Gastroesophageal sphincter (tissue), 4 donors: ENCODE data around the gene KCNJ9. TPM values are rescaled to one million over a fixed set of nuclear protein-coding genes. Genes with fewer than 3 reads are reported as not detected.

Source experiments
- ATAC-seq: fragments of 150-250 bp; one replicate; pipeline ENCODE4 v1.9.1; 2016; ENCODE audit warnings: mild to moderate bottlenecking, moderate library complexity
- H3K27ac ChIP-seq, 4 donors: fragments of 200-600 bp; sonication (generic) in 3 of 4; 1 replicate in 3 of 4; 2 replicates in 1 of 4; pipeline ENCODE4 v1.5.1; 2016 to 2019
- H3K27me3 ChIP-seq: fragments of 200-600 bp; sonication (generic); one replicate; pipeline ENCODE4 v1.5.1; 2019
- H3K36me3 ChIP-seq, 2 donors: fragments of 200-600 bp; sonication (generic); one replicate each; pipeline ENCODE4 v1.5.1; 2019; ENCODE audit warnings: control low read depth in 1 of 2
- H3K4me1 ChIP-seq, 3 donors: fragments of 200-600 bp; sonication (generic); 1 replicate in 2 of 3; 2 replicates in 1 of 3; pipeline ENCODE4 v1.5.1; 2016 to 2019; ENCODE audit warnings: control low read depth in 2 of 3
- H3K4me3 ChIP-seq, 2 donors: fragments of 200-600 bp; sonication (generic); one replicate each; pipeline ENCODE4 v1.5.1; 2019; ENCODE audit warnings: mild to moderate bottlenecking in 1 of 2, moderate library complexity in 1 of 2
- H3K9me3 ChIP-seq, 3 donors: fragments of 200-600 bp; sonication (generic); one replicate each; pipeline ENCODE4 v1.5.1; 2017 to 2019; ENCODE audit warnings: control low read depth in 2 of 3
- CTCF ChIP-seq, 4 experiments: fragments of 200-600 bp in 2 of 4; fragments of 450-650 bp in 2 of 4; sonication (generic) in 1 of 4; IDR thresholded peaks; one replicate each; pipeline ENCODE4 v1.5.1; 2017 to 2019; ENCODE audit warnings: antibody characterized with exemption in 4 of 4, mild to moderate bottlenecking in 2 of 4, moderate library complexity in 2 of 4
- EP300 ChIP-seq: sonication (generic); formaldehyde crosslinking; IDR thresholded peaks from one replicate; pipeline ENCODE4 v1.6.1; 2017; ENCODE audit warnings: antibody characterized with exemption, mild to moderate bottlenecking
- POLR2A ChIP-seq, 2 donors: fragments of 450-650 bp; IDR thresholded peaks; one replicate each; pipeline ENCODE4 v1.6.1; 2017; ENCODE audit warnings: antibody characterized with exemption in 2 of 2, mild to moderate bottlenecking in 2 of 2, moderate library complexity in 1 of 2
- POLR2AphosphoS5 ChIP-seq: sonication (generic); formaldehyde crosslinking; IDR thresholded peaks from one replicate; pipeline ENCODE4 v1.6.1; 2017; ENCODE audit warnings: antibody characterized with exemption
- WGBS, 2 donors: methylation state at CpG; one replicate each; pipeline ENCODE4 v1.1.5; 2018; ENCODE audit warnings: low coverage in 1 of 2; 5-methylcytosine and 5-hydroxymethylcytosine counted together
- total RNA-seq, 4 donors: library from RNA; depleted of rRNA; stranded (reverse); fragments of >200 nt; gene quantifications; one replicate each; pipeline ENCODE4 v1.1.0, GENCODE V29; 2016

The KCNJ9 gene
- total RNA-seq, 4 donors from 2014 or later: not detected

GRCh38 chr1:160061369-160062229 lies 19.7 kb upstream of the KCNJ9 start:
- no peak for ATAC-seq
- Histone ChIP-seq H3K9me3 (no peaks in the 10 kb centered on the region), H3K4me1 (no peaks in the 10 kb centered on the region), H3K27ac (no peak overlapping the region), H3K36me3 (no peaks in the 10 kb centered on the region), H3K27me3 (peaks cover 45% of the 10 kb centered on the region), H3K4me3 (no peak overlapping the region)
- TF ChIP-seq POLR2A (IDR thresholded peaks at IDR 0.05) (no peak), CTCF (IDR thresholded peaks at IDR 0.05) (no peak)
- 40 to 66% methylated on average over 4 of the region's 15 CpGs for WGBS, 2 donors

- TF ChIP-seq EP300 (no peak), CTCF (IDR thresholded peaks at IDR 0.05) (no peak), POLR2A (IDR thresholded peaks at IDR 0.05) (no peak), POLR2AphosphoS5 (no peak)
- Histone ChIP-seq H3K36me3 (no peaks in the 10 kb centered on the region), H3K4me1 (no peaks in the 10 kb centered on the region), H3K27me3 (peaks cover 41% of the 10 kb centered on the region), H3K9me3 (no peaks in the 10 kb centered on the region), H3K4me3 (no peak overlapping the region), H3K27ac (no peak overlapping the region)
- ATAC-seq: peak; percentile 28
- WGBS, 2 donors: no CpG with 5 or more reads among the region's 6 CpGs
Observed at GRCh38 chr1:160062230-160062532, 19.2 kb upstream of the KCNJ9 start.

GRCh38 chr1:160063176-160063575 lies 18.2 kb upstream of the KCNJ9 start:
- H3K9me3 ChIP-seq: no peaks in the 10 kb centered on the region
- H3K4me3 ChIP-seq: no peak overlapping the region
- 95 to 100% methylated on average over 1 to 3 of the region's 5 CpGs for WGBS, 2 donors
- TF ChIP-seq CTCF (IDR thresholded peaks at IDR 0.05) (no peak), EP300 (no peak), POLR2AphosphoS5 (no peak), POLR2A (IDR thresholded peaks at IDR 0.05) (no peak)
- H3K27me3 ChIP-seq: peaks cover 35% of the 10 kb centered on the region
- no peak for ATAC-seq
- H3K36me3 ChIP-seq: no peaks in the 10 kb centered on the region
- H3K4me1 ChIP-seq: no peaks in the 10 kb centered on the region
- no peak overlapping the region for H3K27ac ChIP-seq

GRCh38 chr1:160064164-160064563 lies 17.2 kb upstream of the KCNJ9 start:
- H3K4me1 ChIP-seq: no peaks in the 10 kb centered on the region
- H3K4me3 ChIP-seq: no peak overlapping the region
- ATAC-seq: no peak
- 80 to 82% methylated on average over 3 of the region's 3 CpGs for WGBS, 2 donors
- no peaks in the 10 kb centered on the region for H3K36me3 ChIP-seq
- H3K27ac ChIP-seq: no peak overlapping the region
- no peak for TF ChIP-seq POLR2A (IDR thresholded peaks at IDR 0.05)
- TF ChIP-seq POLR2AphosphoS5: no peak
- no peak for TF ChIP-seq EP300
- TF ChIP-seq CTCF (IDR thresholded peaks at IDR 0.05): no peak
- no peaks in the 10 kb centered on the region for H3K9me3 ChIP-seq
- H3K27me3 ChIP-seq: peaks cover 38% of the 10 kb centered on the region

GRCh38 chr1:160064746-160065145 lies 16.6 kb upstream of the KCNJ9 start:
- ATAC-seq: no peak
- H3K27ac ChIP-seq: no peak overlapping the region
- 29 to 53% methylated on average over 1 to 3 of the region's 3 CpGs for WGBS, 2 donors

More at GRCh38 chr1:160064746-160065145, 16.6 kb upstream of the KCNJ9 start:
- Histone ChIP-seq H3K9me3 (no peaks in the 10 kb centered on the region), H3K36me3 (no peaks in the 10 kb centered on the region), H3K4me1 (peaks cover 0 to 3% (median 0%) of the 10 kb centered on the region in 3 donors), H3K4me3 (no peak overlapping the region), H3K27me3 (peaks cover 43% of the 10 kb centered on the region)
- TF ChIP-seq POLR2A (IDR thresholded peaks at IDR 0.05) (no peak), EP300 (no peak), CTCF (IDR thresholded peaks at IDR 0.05) (no peak), POLR2AphosphoS5 (no peak)
